HG03095 (cell line): Measurements from ENCODE around the gene SPON1.
A peak's percentile ranks its signal among the peaks of the same experiment; 100 is the strongest.
"Not testable (repeated sequence)": the region's sequence is repeated elsewhere in the genome, so short reads cannot be mapped to it uniquely, and the experiment has no call there.

Experiments
- ATAC-seq: cut with Tn5 transposase; IDR thresholded peaks from one replicate; pipeline ENCODE4 v1.9.1; 2021; ENCODE audit warnings: moderate library complexity; ENCODE audit not compliant: unreplicated experiment

Gene SPON1

GRCh38 chr11:14112721-14113120 is 150.2 kb downstream of the SPON1 start:
- ATAC-seq, result no peak

GRCh38 chr11:14114269-14114668 is 151.7 kb downstream of the SPON1 start:
- ATAC-seq, result no peak

- no peak for ATAC-seq
These were observed 152.3 kb downstream of the SPON1 start for GRCh38 chr11:14114786-14115185.

- ATAC-seq, result no peak
These were observed 155.1 kb downstream of the SPON1 start for GRCh38 chr11:14117632-14118031.

GRCh38 chr11:14118072-14118471 is 155.5 kb downstream of the SPON1 start:
- no peak for ATAC-seq

- ATAC-seq, result no peak
These were observed 156.8 kb downstream of the SPON1 start for GRCh38 chr11:14119357-14119756.

- ATAC-seq, result no peak
These were observed 161.8 kb downstream of the SPON1 start for GRCh38 chr11:14124350-14124749.

- no peak for ATAC-seq
These were observed 162.4 kb downstream of the SPON1 start for GRCh38 chr11:14124886-14125285.

- no peak for ATAC-seq
These were observed 163.0 kb downstream of the SPON1 start for GRCh38 chr11:14125529-14125928.

GRCh38 chr11:14127679-14128078 is 165.2 kb downstream of the SPON1 start:
- no peak for ATAC-seq

- ATAC-seq, result no peak
These were observed 169.8 kb downstream of the SPON1 start for GRCh38 chr11:14132312-14132711.

GRCh38 chr11:14133381-14133780 is 170.9 kb downstream of the SPON1 start:
- ATAC-seq, result no peak

- no peak for ATAC-seq
These were observed 174.0 kb downstream of the SPON1 start for GRCh38 chr11:14136561-14136960.

- no peak for ATAC-seq
These were observed 174.8 kb downstream of the SPON1 start for GRCh38 chr11:14137284-14137683.

GRCh38 chr11:14140991-14141390 is 178.5 kb downstream of the SPON1 start:
- no peak for ATAC-seq

GRCh38 chr11:14141676-14142075 is 179.2 kb downstream of the SPON1 start:
- no peak for ATAC-seq

GRCh38 chr11:14144934-14145333 is 182.4 kb downstream of the SPON1 start:
- ATAC-seq, result no peak

GRCh38 chr11:14148653-14149273 is 186.2 kb downstream of the SPON1 start:
- ATAC-seq, result peak; percentile 62

GRCh38 chr11:14149683-14150082 is 187.2 kb downstream of the SPON1 start:
- no peak for ATAC-seq

GRCh38 chr11:14150878-14151277 is 188.4 kb downstream of the SPON1 start:
- no peak for ATAC-seq

- not testable (repeated sequence) for ATAC-seq
These were observed 191.6 kb downstream of the SPON1 start for GRCh38 chr11:14154103-14154502.

- ATAC-seq, result no peak
These were observed 195.9 kb downstream of the SPON1 start for GRCh38 chr11:14158393-14158792.

- no peak for ATAC-seq
These were observed 201.1 kb downstream of the SPON1 start for GRCh38 chr11:14163576-14163975.
